A673 (cell line): ENCODE measurements around the gene MAGI1.

Experiments used
- EZH2 ChIP-seq: fragments of 200-600 bp; sonication (generic); IDR thresholded peaks from 2 replicates; pipeline ENCODE4 v1.6.1; 2017; ENCODE audit warnings: borderline replicate concordance, low read depth, mild to moderate bottlenecking, mixed read lengths, antibody characterized with exemption, low read length; ENCODE audit not compliant: poor library complexity, severe bottlenecking
- TF ChIP-seq, protein P1 (sequence below): fragments of 300-800, 200-600 bp; sonication (generic); conservative IDR thresholded peaks from 2 replicates; pipeline ENCODE4 v1.5.1; 2017; ENCODE audit warnings: low read depth, mild to moderate bottlenecking, antibody characterized with exemption, low read length, moderate library complexity, mixed read lengths

- TF ChIP-seq, protein P1, sequence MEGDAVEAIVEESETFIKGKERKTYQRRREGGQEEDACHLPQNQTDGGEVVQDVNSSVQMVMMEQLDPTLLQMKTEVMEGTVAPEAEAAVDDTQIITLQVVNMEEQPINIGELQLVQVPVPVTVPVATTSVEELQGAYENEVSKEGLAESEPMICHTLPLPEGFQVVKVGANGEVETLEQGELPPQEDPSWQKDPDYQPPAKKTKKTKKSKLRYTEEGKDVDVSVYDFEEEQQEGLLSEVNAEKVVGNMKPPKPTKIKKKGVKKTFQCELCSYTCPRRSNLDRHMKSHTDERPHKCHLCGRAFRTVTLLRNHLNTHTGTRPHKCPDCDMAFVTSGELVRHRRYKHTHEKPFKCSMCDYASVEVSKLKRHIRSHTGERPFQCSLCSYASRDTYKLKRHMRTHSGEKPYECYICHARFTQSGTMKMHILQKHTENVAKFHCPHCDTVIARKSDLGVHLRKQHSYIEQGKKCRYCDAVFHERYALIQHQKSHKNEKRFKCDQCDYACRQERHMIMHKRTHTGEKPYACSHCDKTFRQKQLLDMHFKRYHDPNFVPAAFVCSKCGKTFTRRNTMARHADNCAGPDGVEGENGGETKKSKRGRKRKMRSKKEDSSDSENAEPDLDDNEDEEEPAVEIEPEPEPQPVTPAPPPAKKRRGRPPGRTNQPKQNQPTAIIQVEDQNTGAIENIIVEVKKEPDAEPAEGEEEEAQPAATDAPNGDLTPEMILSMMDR = no peak
- TF ChIP-seq EZH2 = no peak
Measured at GRCh38 chr3:65560901-65561300, 477.8 kb downstream of the MAGI1 start.
